Liver (tissue), 9 donors: ENCODE measurements around the gene STX19. TPM values are rescaled to one million over a fixed set of nuclear protein-coding genes. Genes with fewer than 3 reads are reported as not detected.
A peak's percentile ranks its signal among the peaks of the same experiment; 100 is the strongest.
"Not testable (repeated sequence)": the region's sequence is repeated elsewhere in the genome, so short reads cannot be mapped to it uniquely, and the experiment has no call there.

ENCODE experiments used
- DNase-seq: peaks from one replicate; pipeline ENCODE4 v3.0.0-alpha.2; 2017; ENCODE audit warnings: low spot score
- H3K27ac ChIP-seq, 2 donors: one replicate each; pipeline ENCODE4 v1.7.0; 2013; ENCODE audit warnings: inconsistent platforms in 2 of 2, low read length in 2 of 2, control low read depth in 1 of 2, low read depth in 1 of 2, mild to moderate bottlenecking in 1 of 2
- H3K27me3 ChIP-seq, 4 donors: one replicate each; pipeline versions ENCODE4 v1.6.1 to v1.7.0; 2013; ENCODE audit warnings: low read length in 3 of 4, inconsistent platforms in 1 of 4, mild to moderate bottlenecking in 1 of 4, moderate library complexity in 1 of 4; ENCODE audit not compliant: control insufficient read depth in 4 of 4, insufficient read depth in 4 of 4
- H3K36me3 ChIP-seq, 4 donors: one replicate each; pipeline versions ENCODE4 v1.6.1 to v1.7.0; 2013; ENCODE audit warnings: low read length in 3 of 4, mild to moderate bottlenecking in 3 of 4, low read depth in 1 of 4, moderate library complexity in 1 of 4; ENCODE audit not compliant: control insufficient read depth in 4 of 4, insufficient read depth in 3 of 4
- H3K4me1 ChIP-seq, 4 donors: one replicate each; pipeline versions ENCODE4 v1.6.1 to v1.7.0; 2013; ENCODE audit warnings: low read length in 3 of 4, mild to moderate bottlenecking in 3 of 4, moderate library complexity in 1 of 4; ENCODE audit not compliant: control insufficient read depth in 4 of 4, insufficient read depth in 4 of 4
- H3K4me3 ChIP-seq, 3 donors: one replicate each; pipeline versions ENCODE4 v1.6.1 to v1.7.0; 2013; ENCODE audit warnings: low read length in 3 of 3, control low read depth in 1 of 3, low read depth in 1 of 3, mild to moderate bottlenecking in 1 of 3
- H3K9ac ChIP-seq, 2 donors: one replicate each; pipeline ENCODE4 v1.7.0; 2013; ENCODE audit warnings: low read length in 2 of 2, mild to moderate bottlenecking in 2 of 2, moderate library complexity in 2 of 2, control low read depth in 1 of 2, low read depth in 1 of 2
- H3K9me3 ChIP-seq, 4 donors: one replicate each; pipeline versions ENCODE4 v1.6.1 to v1.7.0; 2013; ENCODE audit warnings: low read length in 3 of 4; ENCODE audit not compliant: control insufficient read depth in 4 of 4
- EGR1 ChIP-seq, 2 donors: IDR thresholded peaks; 2 replicates each; pipeline ENCODE4 v1.6.1; 2016 to 2018; ENCODE audit warnings: antibody characterized with exemption in 2 of 2, low read depth in 2 of 2
- FOXA1 ChIP-seq: IDR thresholded peaks from 2 replicates; pipeline ENCODE4 v1.6.1; 2016; ENCODE audit warnings: antibody characterized with exemption
- FOXA2 ChIP-seq: IDR thresholded peaks from 2 replicates; pipeline ENCODE4 v1.6.1; 2016; ENCODE audit warnings: antibody characterized with exemption
- GABPA ChIP-seq, 2 donors: IDR thresholded peaks in 1 of 2; conservative IDR thresholded peaks in 1 of 2; 2 replicates each; pipeline ENCODE4 v1.6.1; 2016; ENCODE audit warnings: antibody characterized with exemption in 2 of 2, mild to moderate bottlenecking in 1 of 2, moderate library complexity in 1 of 2
- HNF4A ChIP-seq, 2 donors: conservative IDR thresholded peaks; 2 replicates each; pipeline ENCODE4 v1.6.1; 2016; ENCODE audit warnings: antibody characterized with exemption in 2 of 2, mild to moderate bottlenecking in 2 of 2
- HNF4G ChIP-seq: IDR thresholded peaks from 2 replicates; pipeline ENCODE4 v1.6.1; 2016; ENCODE audit warnings: antibody characterized with exemption
- JUND ChIP-seq, 2 donors: IDR thresholded peaks; 2 replicates each; pipeline ENCODE4 v1.6.1; 2016; ENCODE audit warnings: antibody characterized with exemption in 2 of 2
- RAD21 ChIP-seq, 2 donors: IDR thresholded peaks; 2 replicates each; pipeline ENCODE4 v1.6.1; 2016; ENCODE audit warnings: antibody characterized with exemption in 2 of 2, mild to moderate bottlenecking in 2 of 2
- RXRA ChIP-seq, 2 donors: IDR thresholded peaks; 2 replicates each; pipeline ENCODE4 v1.6.1; 2017 to 2018; ENCODE audit warnings: antibody characterized with exemption in 2 of 2, mild to moderate bottlenecking in 1 of 2
- SP1 ChIP-seq: IDR thresholded peaks from 2 replicates; pipeline ENCODE4 v1.6.1; 2018; ENCODE audit warnings: antibody characterized with exemption, mild to moderate bottlenecking
- TAF1 ChIP-seq: conservative IDR thresholded peaks from 2 replicates; pipeline ENCODE4 v1.6.1; 2016; ENCODE audit warnings: antibody characterized with exemption, mild to moderate bottlenecking
- YY1 ChIP-seq: IDR thresholded peaks from 2 replicates; pipeline ENCODE4 v1.6.1; 2016; ENCODE audit warnings: antibody characterized with exemption, mild to moderate bottlenecking
- WGBS: extraction: QIAGEN DNeasy Blood & Tissue Kit; methylation state at CpG from one replicate; pipeline ENCODE4 v1.1.7; 2013; 5-methylcytosine and 5-hydroxymethylcytosine counted together
- polyA plus RNA-seq, 2 donors: library from polyadenylated mRNA; stranded (reverse) in 1 of 2; unstranded in 1 of 2; fragments of 200-250 nt in 1 of 2; fragments of >200 nt in 1 of 2; fragmentation: Nextera tagmentation in 1 of 2; extraction: Ambion mirVana in 1 of 2; gene quantifications; one replicate each; pipeline versions ENCODE4 v1.2.1 to v1.2.3, GENCODE V29; 2013 to 2015
- total RNA-seq, 2 donors: library from RNA; depleted of rRNA; stranded (reverse); fragments of >200 nt; gene quantifications; one replicate each; pipeline ENCODE4 v1.2.3, GENCODE V29; 2014
- TF ChIP-seq, protein P1 (sequence below): IDR thresholded peaks from 2 replicates; pipeline ENCODE4 v1.6.1; 2016; ENCODE audit warnings: antibody characterized with exemption, mild to moderate bottlenecking
- TF ChIP-seq, protein P2 (sequence below): fragments of 150-350 bp; IDR thresholded peaks from 2 replicates; pipeline ENCODE4 v1.5.1; 2017; ENCODE audit warnings: improper control_type of control experiment, low read depth, low read length; ENCODE audit not compliant: missing input control
- TF ChIP-seq, protein P3 (sequence below): IDR thresholded peaks from 2 replicates; pipeline ENCODE4 v1.6.1; 2016; ENCODE audit warnings: antibody characterized with exemption
- donor health status: healthy.
- donor health status: healthy.
- donor health status: healthy.
- donor health status: healthy.
- donor health status: healthy.

STX19 gene
- total and polyA plus RNA-seq, 4 donors: 0.18 TPM; not detected in 3

DNA sequence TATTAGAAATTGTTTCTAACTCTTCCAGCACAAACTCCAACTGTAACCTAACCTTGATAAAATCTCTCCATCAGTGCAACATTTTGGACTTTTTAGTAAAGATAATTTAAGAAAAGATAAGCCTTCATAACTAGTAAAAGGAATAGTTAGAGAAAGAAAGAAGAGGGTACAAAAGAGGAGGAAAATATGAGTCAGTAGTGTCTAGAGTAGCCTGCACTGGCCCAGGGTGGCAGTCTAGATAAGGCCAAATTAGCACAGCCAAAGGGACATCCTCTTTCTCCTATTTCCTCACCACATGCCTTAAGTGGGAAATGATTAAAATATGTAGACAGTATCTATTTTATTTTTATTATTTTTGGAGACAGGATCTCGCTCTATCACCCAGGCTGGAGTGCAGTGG, 58.4 kb downstream of the STX19 start:
- H3K27ac ChIP-seq: no peak overlapping the region
- no peaks in the 10 kb centered on the region for H3K9me3 ChIP-seq
- no peaks in the 10 kb centered on the region for H3K27me3 ChIP-seq
- peaks cover 0 to 8% (median 1%) of the 10 kb centered on the region in 4 donors for H3K36me3 ChIP-seq
- WGBS: 86% methylated on average over 1 of the region's 1 CpG
- no peak for TF ChIP-seq HNF4A (conservative IDR thresholded peaks at IDR 0.05)
- peak in 1 of 2 donors; percentile 34 for TF ChIP-seq JUND (IDR thresholded peaks at IDR 0.05)
- TF ChIP-seq EGR1 (IDR thresholded peaks at IDR 0.05; ENCODE audit: low read depth in 2 of 2): no peak
- TF ChIP-seq, protein P1, sequence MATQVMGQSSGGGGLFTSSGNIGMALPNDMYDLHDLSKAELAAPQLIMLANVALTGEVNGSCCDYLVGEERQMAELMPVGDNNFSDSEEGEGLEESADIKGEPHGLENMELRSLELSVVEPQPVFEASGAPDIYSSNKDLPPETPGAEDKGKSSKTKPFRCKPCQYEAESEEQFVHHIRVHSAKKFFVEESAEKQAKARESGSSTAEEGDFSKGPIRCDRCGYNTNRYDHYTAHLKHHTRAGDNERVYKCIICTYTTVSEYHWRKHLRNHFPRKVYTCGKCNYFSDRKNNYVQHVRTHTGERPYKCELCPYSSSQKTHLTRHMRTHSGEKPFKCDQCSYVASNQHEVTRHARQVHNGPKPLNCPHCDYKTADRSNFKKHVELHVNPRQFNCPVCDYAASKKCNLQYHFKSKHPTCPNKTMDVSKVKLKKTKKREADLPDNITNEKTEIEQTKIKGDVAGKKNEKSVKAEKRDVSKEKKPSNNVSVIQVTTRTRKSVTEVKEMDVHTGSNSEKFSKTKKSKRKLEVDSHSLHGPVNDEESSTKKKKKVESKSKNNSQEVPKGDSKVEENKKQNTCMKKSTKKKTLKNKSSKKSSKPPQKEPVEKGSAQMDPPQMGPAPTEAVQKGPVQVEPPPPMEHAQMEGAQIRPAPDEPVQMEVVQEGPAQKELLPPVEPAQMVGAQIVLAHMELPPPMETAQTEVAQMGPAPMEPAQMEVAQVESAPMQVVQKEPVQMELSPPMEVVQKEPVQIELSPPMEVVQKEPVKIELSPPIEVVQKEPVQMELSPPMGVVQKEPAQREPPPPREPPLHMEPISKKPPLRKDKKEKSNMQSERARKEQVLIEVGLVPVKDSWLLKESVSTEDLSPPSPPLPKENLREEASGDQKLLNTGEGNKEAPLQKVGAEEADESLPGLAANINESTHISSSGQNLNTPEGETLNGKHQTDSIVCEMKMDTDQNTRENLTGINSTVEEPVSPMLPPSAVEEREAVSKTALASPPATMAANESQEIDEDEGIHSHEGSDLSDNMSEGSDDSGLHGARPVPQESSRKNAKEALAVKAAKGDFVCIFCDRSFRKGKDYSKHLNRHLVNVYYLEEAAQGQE: no peak
- TF ChIP-seq RAD21 (IDR thresholded peaks at IDR 0.05): no peak
- no peak for TF ChIP-seq FOXA2
- no peak overlapping the region for H3K4me3 ChIP-seq
- peaks cover 1 to 11% (median 3%) of the 10 kb centered on the region in 4 donors for H3K4me1 ChIP-seq
- DNase-seq: no peak
- no peak overlapping the region for H3K9ac ChIP-seq

GRCh38 chr3:93969443-93969842, 59.0 kb downstream of the STX19 start:
- Histone ChIP-seq H3K4me1 (peaks cover 1 to 11% (median 3%) of the 10 kb centered on the region in 4 donors), H3K9ac (no peak overlapping the region), H3K4me3 (no peak overlapping the region), H3K27me3 (no peaks in the 10 kb centered on the region), H3K9me3 (no peaks in the 10 kb centered on the region), H3K36me3 (peaks cover 0 to 8% (median 1%) of the 10 kb centered on the region in 4 donors), H3K27ac (no peak overlapping the region)
- no peak for TF ChIP-seq TAF1
- TF ChIP-seq FOXA1: no peak
- TF ChIP-seq, protein P1: no peak
- TF ChIP-seq SP1: no peak
- no peak for TF ChIP-seq FOXA2
- TF ChIP-seq, protein P2, sequence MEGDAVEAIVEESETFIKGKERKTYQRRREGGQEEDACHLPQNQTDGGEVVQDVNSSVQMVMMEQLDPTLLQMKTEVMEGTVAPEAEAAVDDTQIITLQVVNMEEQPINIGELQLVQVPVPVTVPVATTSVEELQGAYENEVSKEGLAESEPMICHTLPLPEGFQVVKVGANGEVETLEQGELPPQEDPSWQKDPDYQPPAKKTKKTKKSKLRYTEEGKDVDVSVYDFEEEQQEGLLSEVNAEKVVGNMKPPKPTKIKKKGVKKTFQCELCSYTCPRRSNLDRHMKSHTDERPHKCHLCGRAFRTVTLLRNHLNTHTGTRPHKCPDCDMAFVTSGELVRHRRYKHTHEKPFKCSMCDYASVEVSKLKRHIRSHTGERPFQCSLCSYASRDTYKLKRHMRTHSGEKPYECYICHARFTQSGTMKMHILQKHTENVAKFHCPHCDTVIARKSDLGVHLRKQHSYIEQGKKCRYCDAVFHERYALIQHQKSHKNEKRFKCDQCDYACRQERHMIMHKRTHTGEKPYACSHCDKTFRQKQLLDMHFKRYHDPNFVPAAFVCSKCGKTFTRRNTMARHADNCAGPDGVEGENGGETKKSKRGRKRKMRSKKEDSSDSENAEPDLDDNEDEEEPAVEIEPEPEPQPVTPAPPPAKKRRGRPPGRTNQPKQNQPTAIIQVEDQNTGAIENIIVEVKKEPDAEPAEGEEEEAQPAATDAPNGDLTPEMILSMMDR: no peak
- TF ChIP-seq HNF4G: no peak
- no peak for TF ChIP-seq HNF4A (conservative IDR thresholded peaks at IDR 0.05)
- TF ChIP-seq, protein P3, sequence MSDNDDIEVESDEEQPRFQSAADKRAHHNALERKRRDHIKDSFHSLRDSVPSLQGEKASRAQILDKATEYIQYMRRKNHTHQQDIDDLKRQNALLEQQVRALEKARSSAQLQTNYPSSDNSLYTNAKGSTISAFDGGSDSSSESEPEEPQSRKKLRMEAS: no peak
- no peak for TF ChIP-seq YY1
- no peak for TF ChIP-seq GABPA (IDR thresholded peaks at IDR 0.05 in 1 of 2, conservative IDR thresholded peaks at IDR 0.05 in 1 of 2)
- no peak for TF ChIP-seq RXRA (IDR thresholded peaks at IDR 0.05)
- no peak for DNase-seq
- 87% methylated on average over 3 of the region's 3 CpGs for WGBS

GRCh38 chr3:93965106-93965505, 63.3 kb downstream of the STX19 start:
- H3K27me3 ChIP-seq, H3K9ac ChIP-seq, H3K36me3 ChIP-seq, H3K4me3 ChIP-seq, DNase-seq, H3K27ac ChIP-seq, H3K9me3 ChIP-seq: not testable (repeated sequence)
- 97% methylated on average over 19 of the region's 19 CpGs for WGBS
- H3K4me1 ChIP-seq: peaks cover 4 to 30% (median 20%) of the 10 kb centered on the region in 4 donors
